HG03280 (cell line): ENCODE data around the gene WASL.
"Not testable (repeated sequence)": the region's sequence is repeated elsewhere in the genome, so short reads cannot be mapped to it uniquely, and the experiment has no call there.

Experiments used
- ATAC-seq: cut with Tn5 transposase; IDR thresholded peaks from one replicate; pipeline ENCODE4 v1.9.1; 2021; ENCODE audit warnings: mild to moderate bottlenecking, moderate library complexity; ENCODE audit not compliant: unreplicated experiment

WASL gene

GRCh38 chr7:123748734-123749536, at the start of gene WASL:
Gene WASL (minus strand): TSS chr7:123749003. CDS start chr7:123748734, 269 bp downstream.
- ATAC-seq: peak; percentile 75

DNA sequence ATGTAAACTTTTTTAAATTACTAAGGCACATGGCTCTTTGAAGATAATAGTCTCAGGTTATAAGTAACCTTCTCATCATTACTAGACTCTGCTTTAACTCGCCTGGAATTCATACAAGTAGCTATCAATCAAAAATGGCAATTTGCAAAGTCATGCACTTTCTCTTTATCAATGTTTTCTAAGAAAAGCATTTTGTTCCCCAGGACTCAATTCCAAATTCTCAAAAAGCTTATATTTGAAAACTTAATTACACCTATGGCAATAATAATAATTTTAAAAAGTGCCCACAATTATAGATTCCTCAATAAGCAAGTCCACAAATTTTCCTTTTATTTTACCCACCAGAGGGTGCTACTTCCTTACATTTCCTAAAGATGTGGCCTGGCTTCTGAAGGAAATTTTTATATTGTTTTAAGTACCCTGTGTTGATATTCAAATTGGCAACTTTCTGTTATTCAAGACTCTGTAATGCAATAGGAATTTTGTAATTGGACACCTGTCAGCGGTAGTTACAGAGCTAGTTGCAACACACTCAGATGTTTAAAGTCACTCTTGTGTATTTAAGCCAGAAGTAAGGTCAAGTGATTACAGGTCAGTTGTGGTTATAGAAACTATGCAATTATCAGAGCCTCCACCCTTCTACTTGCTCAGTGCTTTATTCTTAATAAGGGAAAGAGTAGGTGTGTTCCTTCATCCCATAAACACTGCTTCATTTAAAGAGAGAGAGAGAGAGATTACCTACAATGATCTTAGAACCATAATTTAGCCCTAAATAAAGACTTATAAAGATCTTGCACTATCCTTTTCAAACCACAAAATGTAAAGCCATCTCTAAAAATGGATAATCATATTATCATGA, 49.1 kb upstream of the WASL start:
- no peak for ATAC-seq

DNA sequence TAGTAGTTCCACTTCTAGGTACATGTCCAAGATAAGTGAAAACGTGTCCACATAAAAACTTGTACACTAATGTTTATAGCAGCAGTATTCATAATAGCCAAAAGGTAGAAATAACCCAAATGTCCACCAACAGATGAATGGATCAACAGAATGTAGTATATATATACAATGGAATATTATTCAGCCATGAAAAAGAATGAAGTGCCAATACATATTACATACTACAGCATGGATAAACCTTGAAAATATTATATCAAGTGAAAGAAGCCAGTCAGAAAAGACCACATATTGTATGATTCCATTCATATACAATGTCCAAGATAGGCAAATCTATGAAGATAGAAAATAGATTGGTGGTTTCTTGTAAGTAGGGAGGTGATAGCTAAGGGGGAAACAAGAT, 47.8 kb upstream of the WASL start:
- no peak for ATAC-seq

DNA sequence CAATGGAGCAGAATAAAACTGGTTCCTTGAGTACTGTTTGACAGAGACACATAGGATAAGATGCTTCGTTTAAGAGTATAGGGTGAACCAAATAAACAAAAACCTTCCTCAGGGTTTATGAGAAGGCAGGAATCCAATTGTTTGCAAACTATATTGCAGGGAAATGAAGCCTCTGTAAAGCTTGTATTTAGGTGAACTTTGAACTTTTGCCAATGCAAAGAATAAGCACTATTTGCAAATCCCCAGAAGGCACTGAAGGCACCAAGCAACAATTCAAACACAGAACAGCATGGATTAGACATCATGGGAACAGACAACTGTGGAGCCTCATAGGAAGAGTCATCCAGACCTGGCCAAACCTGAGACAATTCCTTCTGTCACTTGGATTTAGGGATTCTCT, 47.1 kb upstream of the WASL start:
- ATAC-seq: no peak

DNA sequence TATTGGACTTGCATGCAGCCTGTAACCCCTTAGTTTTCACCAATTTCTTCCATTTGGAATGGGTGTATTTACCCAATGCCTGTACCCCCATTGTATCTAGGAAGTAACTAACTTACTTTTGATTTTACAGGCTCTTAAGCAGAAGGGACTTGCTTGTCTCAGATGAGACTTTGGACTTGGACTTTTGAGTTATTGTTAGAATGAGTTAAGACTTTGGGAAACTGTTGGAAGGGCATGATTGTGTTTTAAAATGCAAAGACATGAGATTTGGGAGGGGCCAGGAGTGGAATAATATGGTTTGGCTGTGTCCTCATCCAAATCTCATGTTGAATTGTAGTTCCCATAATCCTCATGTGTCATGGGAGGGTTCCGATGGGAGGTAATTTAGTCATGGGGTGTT, 46.3 kb upstream of the WASL start:
- ATAC-seq: not testable (repeated sequence)

GRCh38 chr7:123792547-123792946, 43.7 kb upstream of the WASL start:
- no peak for ATAC-seq

- ATAC-seq: no peak
Observed at GRCh38 chr7:123791001-123791400, 42.2 kb upstream of the WASL start.

GRCh38 chr7:123789817-123790216, 41.0 kb upstream of the WASL start:
- ATAC-seq: no peak

DNA sequence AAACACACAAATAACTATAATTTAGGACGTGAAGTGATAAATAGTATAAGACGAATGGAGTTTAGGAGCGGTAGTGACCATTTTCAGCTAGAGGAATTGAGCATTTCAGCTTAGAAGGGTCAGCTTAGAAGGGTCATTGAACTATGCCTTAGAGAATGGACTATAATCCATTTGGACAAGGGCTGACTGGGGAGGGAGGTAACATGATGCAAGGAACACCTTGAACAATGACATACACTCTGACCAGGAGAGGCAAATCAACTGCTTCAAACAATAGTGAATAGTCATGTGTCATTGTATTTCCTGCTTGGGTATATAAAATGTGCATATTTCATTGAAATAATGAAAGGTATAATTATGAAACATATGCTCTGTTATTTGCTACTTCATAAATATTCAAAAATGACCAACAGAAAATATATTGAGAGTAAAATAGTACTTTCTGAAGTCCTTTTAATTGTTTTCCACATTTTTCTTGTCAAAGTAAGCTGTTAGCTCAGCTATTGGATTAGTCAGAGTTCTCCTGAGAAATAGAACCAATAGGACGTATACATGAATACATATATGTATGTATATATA, 40.5 kb upstream of the WASL start:
- ATAC-seq: no peak

DNA sequence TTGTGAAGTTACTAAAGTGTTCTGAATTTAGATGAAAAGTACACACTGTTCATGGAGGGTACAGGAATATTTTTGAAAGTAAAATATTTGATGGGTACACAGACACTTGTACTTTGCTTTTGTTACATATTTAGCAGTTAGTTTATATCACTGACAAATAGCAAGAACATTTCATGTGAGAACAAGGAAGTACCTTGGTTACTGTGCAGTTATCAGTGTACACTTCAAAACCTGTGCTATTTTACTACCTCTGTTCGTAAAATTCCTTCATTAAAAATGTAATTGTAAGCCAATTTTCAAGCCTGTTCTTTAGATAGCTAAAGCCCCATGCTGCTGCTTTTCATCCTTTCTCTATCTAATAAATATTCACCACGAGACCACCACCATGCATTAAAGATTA, 39.8 kb upstream of the WASL start:
- no peak for ATAC-seq

DNA sequence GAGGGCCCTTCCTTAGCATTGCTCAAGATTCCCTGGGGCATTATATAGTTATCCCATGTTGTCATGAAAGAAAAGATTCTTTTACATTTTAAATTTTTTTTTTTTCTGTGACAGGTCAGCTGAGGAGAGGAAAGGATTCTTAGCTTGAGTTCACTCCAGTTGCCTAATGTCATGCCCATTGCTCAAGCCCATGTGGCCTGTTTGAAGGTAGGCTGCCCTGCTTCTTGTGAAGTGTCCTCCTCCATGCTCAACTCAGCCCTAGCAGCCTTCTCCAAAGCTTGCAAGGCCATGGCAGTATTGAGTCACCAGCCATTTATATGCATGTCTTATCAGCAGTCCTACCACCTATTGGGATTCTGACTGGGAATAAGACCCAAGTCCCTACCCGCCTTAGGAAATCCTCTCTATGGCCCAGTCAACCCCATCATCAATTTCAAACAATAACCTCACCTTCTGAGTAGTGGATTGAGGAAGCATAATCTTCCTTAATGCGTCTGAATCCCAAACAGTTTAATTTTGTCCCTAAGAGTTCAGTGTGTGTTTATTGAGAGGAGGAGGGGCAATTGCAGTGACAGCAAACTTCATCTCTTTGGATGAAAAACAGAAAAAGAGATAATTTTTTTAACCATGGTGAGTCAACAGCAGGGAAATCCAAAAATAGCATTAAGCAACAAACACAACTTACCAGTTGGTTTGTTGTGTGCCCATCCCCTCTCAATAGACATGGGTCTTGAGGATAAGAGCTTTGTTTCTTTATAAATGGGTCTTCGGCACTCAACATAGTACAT, 38.6 kb upstream of the WASL start:
- no peak for ATAC-seq

DNA sequence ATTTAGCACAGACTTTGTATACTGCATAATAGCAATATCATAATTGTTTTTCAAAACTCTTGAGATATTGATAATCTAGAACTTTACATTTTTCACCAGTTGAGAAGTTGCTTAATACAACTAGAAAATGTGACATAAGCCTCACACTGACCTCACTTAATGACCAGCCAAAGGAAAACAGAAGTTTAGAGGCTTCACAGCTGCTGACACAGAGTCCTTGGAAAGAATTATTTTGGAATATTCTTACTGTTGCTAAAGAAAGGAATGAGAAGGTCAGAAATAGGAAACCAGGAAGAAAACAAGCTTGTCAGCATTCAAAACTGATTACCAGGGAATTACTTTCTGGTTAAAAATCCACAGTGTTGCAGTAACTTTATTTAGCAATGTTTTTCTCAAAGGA, 35.5 kb upstream of the WASL start:
- no peak for ATAC-seq

DNA sequence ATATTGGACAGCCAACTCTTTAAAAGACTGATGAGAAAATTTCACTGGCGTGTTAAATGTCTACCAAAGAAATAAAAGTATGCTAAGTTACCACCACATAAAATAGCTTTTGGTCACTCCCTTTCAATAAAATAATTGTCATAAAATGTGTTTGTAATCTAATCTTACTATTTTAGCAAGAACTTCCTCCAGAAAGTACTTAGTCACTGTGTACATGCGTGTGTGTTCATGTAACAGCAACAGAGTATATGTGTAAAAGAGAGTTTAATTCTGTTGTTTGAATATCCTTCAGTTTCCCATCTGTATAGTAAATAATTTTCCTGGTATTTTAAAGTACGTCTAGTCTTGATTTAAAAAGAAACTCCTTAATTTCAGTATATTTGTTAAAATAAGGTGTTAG, 35.0 kb upstream of the WASL start:
- no peak for ATAC-seq

- no peak for ATAC-seq
Observed at GRCh38 chr7:123782071-123782798, 33.4 kb upstream of the WASL start.

DNA sequence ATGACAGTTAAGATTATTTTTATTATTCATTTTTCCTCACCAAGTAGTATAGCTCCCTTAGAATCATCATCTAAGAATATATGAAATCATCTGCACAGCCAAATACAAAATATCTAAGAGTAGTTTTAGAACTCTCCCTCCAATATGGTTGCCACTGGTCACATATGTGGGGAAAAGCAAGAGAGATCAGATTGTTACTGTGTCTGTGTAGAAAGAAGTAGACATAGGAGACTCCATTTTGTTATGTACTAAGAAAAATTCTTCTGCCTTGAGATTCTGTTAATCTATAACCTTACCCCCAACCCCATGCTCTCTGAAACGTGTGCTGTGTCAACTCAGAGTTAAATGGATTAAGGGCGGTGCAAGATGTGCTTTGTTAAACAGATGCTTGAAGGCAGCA, 31.7 kb upstream of the WASL start:
- ATAC-seq: not testable (repeated sequence)

GRCh38 chr7:123774496-123774895, 25.7 kb upstream of the WASL start:
- no peak for ATAC-seq

- no peak for ATAC-seq
Observed at GRCh38 chr7:123773481-123773880, 24.7 kb upstream of the WASL start.

- no peak for ATAC-seq
Observed at GRCh38 chr7:123772652-123773051, 23.8 kb upstream of the WASL start.

- no peak for ATAC-seq
Observed at GRCh38 chr7:123771846-123772245, 23.0 kb upstream of the WASL start.

DNA sequence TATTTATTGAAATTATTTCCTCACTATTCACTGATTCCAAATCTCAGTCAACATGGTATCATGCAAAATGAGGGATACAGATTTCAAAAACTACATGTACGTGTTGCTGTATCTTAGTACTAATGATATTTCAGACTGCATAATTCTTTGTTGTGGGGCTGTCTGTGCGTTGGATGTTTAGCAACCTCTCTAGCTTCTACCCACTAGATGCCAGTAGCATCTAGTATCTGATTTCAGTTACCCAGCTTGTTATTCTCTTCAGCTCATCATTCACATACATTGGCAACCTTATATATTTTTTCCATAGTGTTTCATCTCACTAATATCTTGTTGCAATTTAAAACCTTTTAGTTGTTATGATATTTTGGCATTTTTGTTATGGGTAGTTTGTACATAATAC, 22.5 kb upstream of the WASL start:
- ATAC-seq: no peak
